ENCODE data around the gene PPFIBP1. TPM values are rescaled to one million over a fixed set of nuclear protein-coding genes. Genes with fewer than 3 reads are reported as not detected.

PPFIBP1 gene
- total and polyA plus RNA-seq, 9 of the 15 experiments (the other 6 are each of a cell fraction or from before 2014, with no cell fraction given): 0.46 to 3.5 (median 1.8) TPM

- WGBS (ENCODE audit: insufficient coverage, low coverage, missing lambda C conversion rate): 0% methylated on average over 6 of the region's 6 CpGs
- Histone ChIP-seq H3K9me1 (ENCODE audit: control insufficient read depth, insufficient read depth, low read length) (no peaks in the 10 kb centered on the region), H4K20me1 (replicated peaks; ENCODE audit: control insufficient read depth, insufficient read depth, low read length) (no peaks in the 10 kb centered on the region), H3K79me2 (ENCODE audit: control insufficient read depth, insufficient read depth, low read length) (no peaks in the 10 kb centered on the region), H3K36me3 (ENCODE audit: control insufficient read depth, insufficient read depth, low read length) (no peaks in the 10 kb centered on the region), H3K4me1 (replicated peaks in 1 of 2; ENCODE audit: control insufficient read depth in 2 of 2, insufficient read depth in 2 of 2, low read length in 2 of 2) (no peaks in the 10 kb centered on the region), H3K27ac (ENCODE audit: extremely low read depth, low read depth, low read length) (no peak overlapping the region), H3K9ac (ENCODE audit: insufficient read depth in 1 of 2, low read depth in 2 of 2, low read length in 2 of 2) (no peak overlapping the region), H3K9me3 (replicated peaks; ENCODE audit: control insufficient read depth, insufficient read depth, low read depth, low read length) (no peaks in the 10 kb centered on the region), H3K27me3 (ENCODE audit: control insufficient read depth in 2 of 2, insufficient read depth in 2 of 2, low read length in 2 of 2) (peaks cover 0 to 2% of the 10 kb centered on the region in 2 experiments; a peak in 1 of 5 replicates), H3K4me3 (no peak overlapping the region), H2AFZ (ENCODE audit: low read depth, low read length) (no peak overlapping the region), H3K4me2 (ENCODE audit: insufficient read depth, low read length) (no peak overlapping the region)
- no peak for FAIRE-seq
- ChIA-PET POLR2A (interaction anchor here (0.6 kb wide), 1 partner anchor 258 kb away, joined by 3 read pairs; the partner anchor contains the start of gene STK38L), CTCF (ENCODE audit: low intra/inter-chr PET ratio) (no interaction called here)
- in situ Hi-C loops (cut with MboI) (no loop called here), intact Hi-C loops (cut with micrococcal nuclease) (no loop called here)
- no peak for DNase-seq (ENCODE audit: extremely low read depth in 1 of 4, low spot score in 3 of 4)
- ATAC-seq: no peak
- BruUV-seq (replicated peaks): no TSS peak
- no peak for TF ChIP-seq SFPQ (IDR thresholded peaks at IDR 0.05; ENCODE audit: low read depth, low read length)
- TF ChIP-seq TEAD4 (IDR thresholded peaks at IDR 0.05; ENCODE audit: low read length): no peak
- no peak for TF ChIP-seq TEAD4 (CRISPR knock-in tag; IDR thresholded peaks at IDR 0.05; ENCODE audit: borderline replicate concordance)
- no peak for TF ChIP-seq DIDO1 (tag; IDR thresholded peaks at IDR 0.05; ENCODE audit: low read depth)
- TF ChIP-seq SREBF1 (IDR thresholded peaks at IDR 0.05; ENCODE audit: borderline replicate concordance, low read depth, low read length): no peak
- TF ChIP-seq CC2D1A (IDR thresholded peaks at IDR 0.05): no peak
- TF ChIP-seq CSDE1 (IDR thresholded peaks at IDR 0.05): no peak
- TF ChIP-seq TBL1XR1 (IDR thresholded peaks at IDR 0.05; ENCODE audit: low read length in 2 of 2): no peak
- TF ChIP-seq PRPF4 (IDR thresholded peaks at IDR 0.05; ENCODE audit: insufficient read depth, low read depth, low read length, poor library complexity, severe bottlenecking): no peak
- TF ChIP-seq CBX3 (IDR thresholded peaks at IDR 0.05; ENCODE audit: borderline replicate concordance in 1 of 2, low read length in 2 of 2): no peak
- TF ChIP-seq, protein P1, sequence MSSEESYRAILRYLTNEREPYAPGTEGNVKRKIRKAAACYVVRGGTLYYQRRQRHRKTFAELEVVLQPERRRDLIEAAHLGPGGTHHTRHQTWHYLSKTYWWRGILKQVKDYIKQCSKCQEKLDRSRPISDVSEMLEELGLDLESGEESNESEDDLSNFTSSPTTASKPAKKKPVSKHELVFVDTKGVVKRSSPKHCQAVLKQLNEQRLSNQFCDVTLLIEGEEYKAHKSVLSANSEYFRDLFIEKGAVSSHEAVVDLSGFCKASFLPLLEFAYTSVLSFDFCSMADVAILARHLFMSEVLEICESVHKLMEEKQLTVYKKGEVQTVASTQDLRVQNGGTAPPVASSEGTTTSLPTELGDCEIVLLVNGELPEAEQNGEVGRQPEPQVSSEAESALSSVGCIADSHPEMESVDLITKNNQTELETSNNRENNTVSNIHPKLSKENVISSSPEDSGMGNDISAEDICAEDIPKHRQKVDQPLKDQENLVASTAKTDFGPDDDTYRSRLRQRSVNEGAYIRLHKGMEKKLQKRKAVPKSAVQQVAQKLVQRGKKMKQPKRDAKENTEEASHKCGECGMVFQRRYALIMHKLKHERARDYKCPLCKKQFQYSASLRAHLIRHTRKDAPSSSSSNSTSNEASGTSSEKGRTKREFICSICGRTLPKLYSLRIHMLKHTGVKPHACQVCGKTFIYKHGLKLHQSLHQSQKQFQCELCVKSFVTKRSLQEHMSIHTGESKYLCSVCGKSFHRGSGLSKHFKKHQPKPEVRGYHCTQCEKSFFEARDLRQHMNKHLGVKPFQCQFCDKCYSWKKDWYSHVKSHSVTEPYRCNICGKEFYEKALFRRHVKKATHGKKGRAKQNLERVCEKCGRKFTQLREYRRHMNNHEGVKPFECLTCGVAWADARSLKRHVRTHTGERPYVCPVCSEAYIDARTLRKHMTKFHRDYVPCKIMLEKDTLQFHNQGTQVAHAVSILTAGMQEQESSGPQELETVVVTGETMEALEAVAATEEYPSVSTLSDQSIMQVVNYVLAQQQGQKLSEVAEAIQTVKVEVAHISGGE (CRISPR knock-in tag; IDR thresholded peaks at IDR 0.05): no peak
- TF ChIP-seq, protein P2, sequence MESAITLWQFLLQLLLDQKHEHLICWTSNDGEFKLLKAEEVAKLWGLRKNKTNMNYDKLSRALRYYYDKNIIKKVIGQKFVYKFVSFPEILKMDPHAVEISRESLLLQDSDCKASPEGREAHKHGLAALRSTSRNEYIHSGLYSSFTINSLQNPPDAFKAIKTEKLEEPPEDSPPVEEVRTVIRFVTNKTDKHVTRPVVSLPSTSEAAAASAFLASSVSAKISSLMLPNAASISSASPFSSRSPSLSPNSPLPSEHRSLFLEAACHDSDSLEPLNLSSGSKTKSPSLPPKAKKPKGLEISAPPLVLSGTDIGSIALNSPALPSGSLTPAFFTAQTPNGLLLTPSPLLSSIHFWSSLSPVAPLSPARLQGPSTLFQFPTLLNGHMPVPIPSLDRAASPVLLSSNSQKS (CRISPR knock-in tag; IDR thresholded peaks at IDR 0.05): no peak
- no peak for TF ChIP-seq SPI1 (IDR thresholded peaks at IDR 0.05; ENCODE audit: borderline replicate concordance, low read depth, low read length)
- no peak for TF ChIP-seq FOS (IDR thresholded peaks at IDR 0.05; ENCODE audit: extremely low read depth, insufficient read length)
- no peak for TF ChIP-seq POLR2A (conservative IDR thresholded peaks at IDR 0.05)
- TF ChIP-seq IRF1 (CRISPR knock-in tag; IDR thresholded peaks at IDR 0.05; ENCODE audit: borderline replicate concordance): no peak
Observed at GRCh38 chr12:27502021-27502435, 22.0 kb upstream of the PPFIBP1 start.

Data from K562 (cell line).